Fibroblast of upper back skin (primary cell): ENCODE results near the gene RAD51B.
"Not testable (repeated sequence)": the region's sequence is repeated elsewhere in the genome, so short reads cannot be mapped to it uniquely, and the experiment has no call there.

Experiments
- DNase-seq: peaks from one replicate; pipeline ENCODE4 v3.0.0-alpha.2; 2013

Gene RAD51B

GRCh38 chr14:68653804-68654203 lies 834.2 kb downstream of the RAD51B start:
- no peak for DNase-seq

- no peak for DNase-seq
Measured at GRCh38 chr14:68654471-68654941, 834.9 kb downstream of the RAD51B start.

GRCh38 chr14:68655021-68655831 lies 835.6 kb downstream of the RAD51B start:
- DNase-seq: peak; percentile 62

GRCh38 chr14:68655911-68656316 lies 836.3 kb downstream of the RAD51B start:
- no peak for DNase-seq

GRCh38 chr14:68656452-68656851 lies 836.9 kb downstream of the RAD51B start:
- no peak for DNase-seq

- DNase-seq: no peak
Measured at GRCh38 chr14:68657300-68658028, 837.9 kb downstream of the RAD51B start.

- DNase-seq: no peak
Measured at GRCh38 chr14:68658029-68658509, 838.5 kb downstream of the RAD51B start.

- DNase-seq: peak; percentile 71
Measured at GRCh38 chr14:68658943-68659931, 839.7 kb downstream of the RAD51B start.

GRCh38 chr14:68660495-68660894 lies 840.9 kb downstream of the RAD51B start:
- no peak for DNase-seq

GRCh38 chr14:68661226-68662225 lies 841.9 kb downstream of the RAD51B start:
- no peak for DNase-seq

- DNase-seq: no peak
Measured at GRCh38 chr14:68662392-68662791, 842.8 kb downstream of the RAD51B start.

- DNase-seq: not testable (repeated sequence)
Measured at GRCh38 chr14:68662826-68663225, 843.2 kb downstream of the RAD51B start.

GRCh38 chr14:68663385-68664076 lies 844.0 kb downstream of the RAD51B start:
- no peak for DNase-seq

GRCh38 chr14:68664225-68664681 lies 844.7 kb downstream of the RAD51B start:
- no peak for DNase-seq

- peak; percentile 88 for DNase-seq
Measured at GRCh38 chr14:68665131-68665530, 845.6 kb downstream of the RAD51B start.

GRCh38 chr14:68665792-68666204 lies 846.2 kb downstream of the RAD51B start:
- DNase-seq: no peak

GRCh38 chr14:68666236-68666635 lies 846.7 kb downstream of the RAD51B start:
- DNase-seq: no peak

GRCh38 chr14:68666899-68667298 lies 847.3 kb downstream of the RAD51B start:
- no peak for DNase-seq

GRCh38 chr14:68667313-68667791 lies 847.8 kb downstream of the RAD51B start:
- peak; percentile 96 for DNase-seq

- DNase-seq: no peak
Measured at GRCh38 chr14:68668028-68668427, 848.4 kb downstream of the RAD51B start.
